Mammary epithelial cell (primary cell): ENCODE measurements around the gene HOXA11.

Experiments used
- CTCF ChIP-seq, 2 donors: IDR thresholded peaks in 1 of 2; conservative IDR thresholded peaks in 1 of 2; 2 replicates each; pipeline ENCODE4 v1.5.1; 2011 to 2012; ENCODE audit warnings: inconsistent platforms in 2 of 2, low read length in 2 of 2, mild to moderate bottlenecking in 2 of 2, control low read depth in 1 of 2, low read depth in 1 of 2; ENCODE audit not compliant: insufficient read depth in 1 of 2; ENCODE audit errors: extremely low read depth in 1 of 2
- EZH2 ChIP-seq: IDR thresholded peaks from 2 replicates; pipeline ENCODE4 v1.6.1; 2012; ENCODE audit warnings: low read length, inconsistent platforms, borderline replicate concordance

GRCh38 chr7:27188386-27189294, 3.6 kb upstream of the HOXA11 start:
- TF ChIP-seq CTCF (conservative IDR thresholded peaks at IDR 0.05 in 1 of 2, IDR thresholded peaks at IDR 0.05 in 1 of 2; ENCODE audit: extremely low read depth in 1 of 2, insufficient read depth in 1 of 2, low read depth in 1 of 2, low read length in 2 of 2), result no peak
- TF ChIP-seq EZH2, result peak; percentile 26
